Heart left ventricle (tissue), 13 donors: Measurements from ENCODE around the gene HEMGN.

Experiments used
- CTCF ChIP-seq, 12 donors: fragments of 200-600 bp; sonication (generic) in 4 of 12; IDR thresholded peaks; one replicate each; pipeline versions ENCODE4 v1.5.0 to v1.8.0; 2018 to 2022; ENCODE audit warnings: antibody characterized with exemption in 12 of 12, mild to moderate bottlenecking in 5 of 12
- POLR2A ChIP-seq, 2 donors: fragments of 450-650 bp; IDR thresholded peaks; one replicate each; pipeline ENCODE4 v1.6.1; 2017; ENCODE audit warnings: antibody characterized with exemption in 2 of 2, mild to moderate bottlenecking in 2 of 2, moderate library complexity in 2 of 2
- donor health status: ischemic (EF 13 %, LVEDD 7.1; RV severe dilation, severe dysfunction).
- donor health status: DM: no; HTN: yes; CAD: no.
- donor health status: DM: no; HTN: no; CAD: no.
- donor health status: ischemic (EF 25% LVEDD 6.9; RV normal size, moderate dysfunction).
- donor health status: ischemic (EF 25% LVEDD 5.7; RV mildly dilated, moderate dysfunction).
- donor health status: ischemic (EF 35%, LVEDD 5.7; RV mildly dilated, moderate dysfunction).
- donor health status: nonischemic (EF 11% LVEDD 7.7; RV severe dilation, severe dysfunction).
- donor health status: DM: yes; HTN: yes; CAD: no.
- donor health status: PGD.
- donor health status: ischemic (EF 29% LVEDD 5.4; RV normal size, mild dysfunction).
- donor health status: nonischemic (EF 23%, LVEDD 6.1; RV moderate dilation, normal function).

- TF ChIP-seq CTCF (IDR thresholded peaks at IDR 0.05) (no peak), POLR2A (IDR thresholded peaks at IDR 0.05) (no peak)
Measured at GRCh38 chr9:97987487-97987886, 49.5 kb upstream of the HEMGN start.
